GM20000 (cell line): ENCODE data around the gene FBXW2.

ENCODE experiments used
- DNase-seq: peaks from one replicate; pipeline ENCODE4 v3.0.0; 2012; ENCODE audit warnings: low spot score
- CTCF ChIP-seq: IDR thresholded peaks from 2 replicates; pipeline ENCODE4 v1.5.1; 2012; ENCODE audit warnings: mild to moderate bottlenecking, control low read depth; ENCODE audit errors: extremely low read depth, missing control alignments

Gene FBXW2

GRCh38 chr9:120768247-120768646, 25.0 kb downstream of the FBXW2 start:
- DNase-seq: no peak
- no peak for TF ChIP-seq CTCF

DNA sequence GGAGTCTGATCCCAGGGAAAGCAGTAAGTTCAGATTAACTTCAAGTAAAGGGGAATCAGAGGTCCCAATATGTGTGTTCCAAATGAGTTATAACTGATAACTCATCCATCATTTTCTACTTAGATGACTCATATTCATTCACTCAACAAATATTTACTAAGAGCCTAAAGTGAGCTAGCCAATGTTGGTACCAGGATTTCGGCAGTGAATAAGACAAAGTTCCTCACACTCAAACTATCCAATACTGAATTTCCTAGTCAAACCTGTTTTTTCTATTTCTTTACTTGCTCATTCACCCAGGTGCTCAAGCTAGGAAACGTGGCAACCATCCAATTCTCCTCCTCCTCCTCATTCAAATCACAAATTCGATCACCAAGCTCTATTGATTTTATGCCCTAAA, 25.8 kb downstream of the FBXW2 start:
- TF ChIP-seq CTCF: no peak
- DNase-seq: no peak

DNA sequence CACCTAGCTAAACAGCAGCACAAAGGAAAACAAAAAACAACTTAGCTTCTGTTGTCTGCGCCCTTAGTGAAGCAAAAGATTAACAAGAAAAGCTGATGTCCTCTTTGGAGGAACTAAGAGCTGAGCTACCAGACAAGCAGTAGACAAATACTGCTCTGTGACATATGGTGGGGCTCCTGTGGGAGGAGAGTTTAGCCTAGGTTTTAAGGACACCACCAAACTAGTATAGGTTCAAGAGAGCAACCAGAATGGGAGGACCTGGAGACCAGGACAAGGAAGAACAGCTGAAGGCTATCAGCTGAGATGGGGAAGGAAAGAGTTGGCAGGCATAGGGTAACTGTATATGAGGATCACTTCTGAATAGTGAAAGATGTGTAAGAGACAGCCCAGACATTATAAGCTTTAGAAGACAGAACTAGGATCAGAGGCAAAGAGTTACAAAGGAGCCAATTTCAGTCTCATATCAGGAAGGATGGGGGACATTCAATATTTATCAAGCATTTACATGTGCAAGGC, 27.2 kb downstream of the FBXW2 start:
- no peak for DNase-seq
- TF ChIP-seq CTCF: no peak

GRCh38 chr9:120764476-120764875, 28.7 kb downstream of the FBXW2 start:
- DNase-seq: no peak
- no peak for TF ChIP-seq CTCF

- no peak for TF ChIP-seq CTCF
- DNase-seq: no peak
These were observed 32.2 kb downstream of the FBXW2 start for GRCh38 chr9:120761006-120761405.

DNA sequence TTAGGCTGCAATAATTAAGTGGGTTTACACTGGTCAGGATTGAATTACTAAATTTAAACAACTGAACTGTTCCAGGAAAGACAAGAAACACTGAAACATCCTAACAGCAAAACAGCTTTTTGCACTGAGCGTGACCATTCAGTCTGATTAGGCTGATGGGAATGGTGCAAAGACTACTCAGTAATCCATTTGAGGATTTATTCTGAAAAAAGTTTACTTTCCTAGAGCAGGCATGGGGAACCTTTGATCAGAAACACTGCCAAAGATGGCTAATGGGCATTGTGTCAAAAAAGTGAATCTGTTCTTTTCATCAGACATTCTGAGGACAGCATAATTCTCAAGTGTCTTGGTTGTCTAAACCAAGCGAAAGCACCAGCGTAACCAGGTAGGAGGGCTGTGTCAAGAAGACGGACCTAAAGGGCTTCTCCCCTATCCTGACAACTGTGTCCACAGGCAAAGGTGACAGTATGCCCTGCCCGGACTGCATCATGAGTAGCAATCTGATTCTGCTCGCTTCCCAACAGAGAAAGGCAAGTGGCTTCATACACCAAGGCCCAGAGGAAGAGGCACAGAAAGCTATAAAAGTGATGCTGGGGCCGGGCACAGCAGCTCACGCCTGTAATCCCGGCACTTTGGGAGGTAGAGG, 33.3 kb downstream of the FBXW2 start:
- TF ChIP-seq CTCF: no peak
- no peak for DNase-seq

GRCh38 chr9:120758544-120758943, 34.7 kb downstream of the FBXW2 start:
- TF ChIP-seq CTCF: no peak
- no peak for DNase-seq
